ENCODE data around the gene PPP3CB. TPM values are rescaled to one million over a fixed set of nuclear protein-coding genes. Genes with fewer than 3 reads are reported as not detected.

The PPP3CB gene
- total and polyA plus RNA-seq, 3 donors from 2014 or later = 51.0 to 56.8 (median 52.9) TPM

- H3K9me3 ChIP-seq = no peaks in the 10 kb centered on the region
- no peak overlapping the region for H3K4me3 ChIP-seq
- no peak overlapping the region for H3K27ac ChIP-seq
- peaks cover 7% of the 10 kb centered on the region for H3K36me3 ChIP-seq (ENCODE audit: low read depth, missing control alignments)
- H3K4me1 ChIP-seq = no peaks in the 10 kb centered on the region
- intact Hi-C loops (cut with DNase I; ENCODE audit: low total_unique reads) = no loop called here
- DNase-seq = no peak
- WGBS, 2 donors = 93% methylated on average over 7 of the region's 7 CpGs
- H3K27me3 ChIP-seq = no peaks in the 10 kb centered on the region
- TF ChIP-seq POLR2A (IDR thresholded peaks at IDR 0.05) = no peak
- TF ChIP-seq CTCF (IDR thresholded peaks at IDR 0.05) = no peak
Observed at GRCh38 chr10:73386583-73386982, 109.2 kb downstream of the PPP3CB start.

Small RNA genes within 50 kb of the gene (small RNA-seq; reads per million reads assigned to genes)
- 0 reads per million in 2 donors for gene RNU6-883P

Other genes starting within 250 kb of the PPP3CB start
- 10 to 100 TPM; 30.2 to 31.1 TPM for gene DNAJC9, start 248.8 kb downstream of the PPP3CB start, total RNA-seq
- 18.3 TPM for gene DNAJC9, start 248.8 kb downstream of the PPP3CB start, polyA plus RNA-seq (ENCODE audit: insufficient read depth, low read depth, low replicate concordance)
- gene MRPS16, start 243.4 kb downstream of the PPP3CB start, total RNA-seq = 10 to 100 TPM; 45.7 to 59.6 TPM
- gene MRPS16, start 243.4 kb downstream of the PPP3CB start, polyA plus RNA-seq (ENCODE audit: insufficient read depth, low read depth, low replicate concordance) = 83.5 TPM
- 10 to 100 TPM; 29.6 to 46.2 TPM for gene CFAP70, start 137.2 kb downstream of the PPP3CB start, total RNA-seq
- gene CFAP70, start 137.2 kb downstream of the PPP3CB start, polyA plus RNA-seq (ENCODE audit: insufficient read depth, low read depth, low replicate concordance) = 57.2 TPM
- gene ANXA7, start 82.0 kb downstream of the PPP3CB start, total RNA-seq = 10 to 100 TPM; 43.9 to 64.5 TPM
- 76.3 TPM for gene ANXA7, start 82.0 kb downstream of the PPP3CB start, polyA plus RNA-seq (ENCODE audit: insufficient read depth, low read depth, low replicate concordance)
- gene MSS51, start 62.5 kb downstream of the PPP3CB start, total RNA-seq = 1 to 10 TPM; 3.5 to 6.0 TPM
- gene MSS51, start 62.5 kb downstream of the PPP3CB start, polyA plus RNA-seq (ENCODE audit: insufficient read depth, low read depth, low replicate concordance) = 1.9 TPM
- 10 to 100 TPM; 61.3 to 77.9 TPM for gene USP54, start 95.3 kb upstream of the PPP3CB start, total RNA-seq
- gene USP54, start 95.3 kb upstream of the PPP3CB start, polyA plus RNA-seq (ENCODE audit: insufficient read depth, low read depth, low replicate concordance) = 40.7 TPM
- 1 to 10 TPM; 2.4 to 3.2 TPM for gene MYOZ1, start 145.4 kb upstream of the PPP3CB start, total RNA-seq
- gene MYOZ1, start 145.4 kb upstream of the PPP3CB start, polyA plus RNA-seq (ENCODE audit: insufficient read depth, low read depth, low replicate concordance) = 10.5 TPM
- under 1 TPM; 0.31 TPM for gene SYNPO2L, start 160.0 kb upstream of the PPP3CB start, total RNA-seq
- 2.3 TPM for gene SYNPO2L, start 160.0 kb upstream of the PPP3CB start, polyA plus RNA-seq (ENCODE audit: insufficient read depth, low read depth, low replicate concordance)
- 10 to 100 TPM; 20.3 to 25.5 TPM for gene AGAP5, start 202.1 kb upstream of the PPP3CB start, total RNA-seq
- 19.8 TPM for gene AGAP5, start 202.1 kb upstream of the PPP3CB start, polyA plus RNA-seq (ENCODE audit: insufficient read depth, low read depth, low replicate concordance)
- 10 to 100 TPM; 77.8 to 82.0 TPM for gene SEC24C, start 248.3 kb upstream of the PPP3CB start, total RNA-seq
- 92.4 TPM for gene SEC24C, start 248.3 kb upstream of the PPP3CB start, polyA plus RNA-seq (ENCODE audit: insufficient read depth, low read depth, low replicate concordance)